ENCODE data around the gene HOMER1. TPM values are rescaled to one million over a fixed set of nuclear protein-coding genes. Genes with fewer than 3 reads are reported as not detected.
"Not testable (repeated sequence)": the region's sequence is repeated elsewhere in the genome, so short reads cannot be mapped to it uniquely, and the experiment has no call there.

Gene HOMER1
- polyA plus RNA-seq, 1 donor, result 3.8 TPM

GRCh38 chr5:79395296-79395695 lies 118.6 kb downstream of the HOMER1 start:
- Histone ChIP-seq H3K27ac (ENCODE audit: low read length) (no peak overlapping the region), H3K36me3 (ENCODE audit: control insufficient read depth, insufficient read depth, low read length) (no peaks in the 10 kb centered on the region), H3K9me3 (ENCODE audit: control insufficient read depth, low read depth, low read length) (no peaks in the 10 kb centered on the region), H3K4me1 (ENCODE audit: control insufficient read depth, insufficient read depth, low read length) (no peaks in the 10 kb centered on the region), H3K4me3 (ENCODE audit: low read length) (no peak overlapping the region), H3K27me3 (ENCODE audit: control insufficient read depth, insufficient read depth, low read length) (no peaks in the 10 kb centered on the region)
- no CpG with 5 or more reads among the region's 3 CpGs for WGBS (ENCODE audit: insufficient coverage, low lambda C conversion rate)
- no peak for DNase-seq

- no peak for DNase-seq
These were observed 121.2 kb downstream of the HOMER1 start for GRCh38 chr5:79392776-79393175.

GRCh38 chr5:79386679-79387078 lies 127.3 kb downstream of the HOMER1 start:
- H3K9me3 ChIP-seq (ENCODE audit: control insufficient read depth, low read depth, low read length), result peaks cover 11% of the 10 kb centered on the region
- H3K4me3 ChIP-seq (ENCODE audit: low read length), result no peak overlapping the region
- no peak overlapping the region for H3K27ac ChIP-seq (ENCODE audit: low read length)
- no peaks in the 10 kb centered on the region for H3K4me1 ChIP-seq (ENCODE audit: control insufficient read depth, insufficient read depth, low read length)
- H3K36me3 ChIP-seq (ENCODE audit: control insufficient read depth, insufficient read depth, low read length), result no peaks in the 10 kb centered on the region
- WGBS (ENCODE audit: insufficient coverage, low lambda C conversion rate), result 100% methylated on average over 1 of the region's 1 CpG
- no peaks in the 10 kb centered on the region for H3K27me3 ChIP-seq (ENCODE audit: control insufficient read depth, insufficient read depth, low read length)
- DNase-seq, result no peak

More at GRCh38 chr5:79392776-79393175, 121.2 kb downstream of the HOMER1 start:
- no peaks in the 10 kb centered on the region for H3K27me3 ChIP-seq (ENCODE audit: control insufficient read depth, insufficient read depth, low read length)
- H3K4me1 ChIP-seq (ENCODE audit: control insufficient read depth, insufficient read depth, low read length), result no peaks in the 10 kb centered on the region
- no peaks in the 10 kb centered on the region for H3K9me3 ChIP-seq (ENCODE audit: control insufficient read depth, low read depth, low read length)
- no peak overlapping the region for H3K27ac ChIP-seq (ENCODE audit: low read length)
- H3K4me3 ChIP-seq (ENCODE audit: low read length), result no peak overlapping the region
- WGBS (ENCODE audit: insufficient coverage, low lambda C conversion rate), result 86% methylated on average over 1 of the region's 2 CpGs
- H3K36me3 ChIP-seq (ENCODE audit: control insufficient read depth, insufficient read depth, low read length), result no peaks in the 10 kb centered on the region

GRCh38 chr5:79385126-79385525 lies 128.8 kb downstream of the HOMER1 start:
- H3K36me3 ChIP-seq (ENCODE audit: control insufficient read depth, insufficient read depth, low read length); H3K4me3 ChIP-seq (ENCODE audit: low read length); DNase-seq; H3K27ac ChIP-seq (ENCODE audit: low read length); H3K4me1 ChIP-seq (ENCODE audit: control insufficient read depth, insufficient read depth, low read length); H3K27me3 ChIP-seq (ENCODE audit: control insufficient read depth, insufficient read depth, low read length): not testable (repeated sequence)
- peaks cover 25% of the 10 kb centered on the region for H3K9me3 ChIP-seq (ENCODE audit: control insufficient read depth, low read depth, low read length)

- H3K4me1 ChIP-seq (ENCODE audit: control insufficient read depth, insufficient read depth, low read length), result no peaks in the 10 kb centered on the region
- H3K36me3 ChIP-seq (ENCODE audit: control insufficient read depth, insufficient read depth, low read length), result no peaks in the 10 kb centered on the region
- peaks cover 18% of the 10 kb centered on the region for H3K9me3 ChIP-seq (ENCODE audit: control insufficient read depth, low read depth, low read length)
- no peak for DNase-seq
- H3K27ac ChIP-seq (ENCODE audit: low read length), result no peak overlapping the region
- no peak overlapping the region for H3K4me3 ChIP-seq (ENCODE audit: low read length)
- no peaks in the 10 kb centered on the region for H3K27me3 ChIP-seq (ENCODE audit: control insufficient read depth, insufficient read depth, low read length)
These were observed 135.3 kb downstream of the HOMER1 start for GRCh38 chr5:79378510-79379186.

GRCh38 chr5:79357398-79357797 lies 156.5 kb downstream of the HOMER1 start:
- Histone ChIP-seq H3K9me3 (ENCODE audit: control insufficient read depth, low read depth, low read length) (no peaks in the 10 kb centered on the region), H3K36me3 (ENCODE audit: control insufficient read depth, insufficient read depth, low read length) (no peaks in the 10 kb centered on the region), H3K4me1 (ENCODE audit: control insufficient read depth, insufficient read depth, low read length) (no peaks in the 10 kb centered on the region), H3K27me3 (ENCODE audit: control insufficient read depth, insufficient read depth, low read length) (no peaks in the 10 kb centered on the region), H3K27ac (ENCODE audit: low read length) (no peak overlapping the region), H3K4me3 (ENCODE audit: low read length) (no peak overlapping the region)
- DNase-seq, result no peak
- WGBS (ENCODE audit: insufficient coverage, low lambda C conversion rate), result no CpG with 5 or more reads among the region's 1 CpG

- H3K4me1 ChIP-seq (ENCODE audit: control insufficient read depth, insufficient read depth, low read length), result no peaks in the 10 kb centered on the region
- DNase-seq, result no peak
- H3K27me3 ChIP-seq (ENCODE audit: control insufficient read depth, insufficient read depth, low read length), result no peaks in the 10 kb centered on the region
- no peak overlapping the region for H3K27ac ChIP-seq (ENCODE audit: low read length)
- H3K9me3 ChIP-seq (ENCODE audit: control insufficient read depth, low read depth, low read length), result no peaks in the 10 kb centered on the region
- 86% methylated on average over 2 of the region's 2 CpGs for WGBS (ENCODE audit: insufficient coverage, low lambda C conversion rate)
- no peaks in the 10 kb centered on the region for H3K36me3 ChIP-seq (ENCODE audit: control insufficient read depth, insufficient read depth, low read length)
- H3K4me3 ChIP-seq (ENCODE audit: low read length), result no peak overlapping the region
These were observed 164.1 kb downstream of the HOMER1 start for GRCh38 chr5:79349881-79350280.

- WGBS (ENCODE audit: insufficient coverage, low lambda C conversion rate), result no CpG with 5 or more reads among the region's 10 CpGs
- no peaks in the 10 kb centered on the region for H3K27me3 ChIP-seq (ENCODE audit: control insufficient read depth, insufficient read depth, low read length)
These were observed 164.9 kb downstream of the HOMER1 start for GRCh38 chr5:79349047-79349446.

GRCh38 chr5:79346420-79346824 lies 167.5 kb downstream of the HOMER1 start:
- H3K36me3 ChIP-seq (ENCODE audit: control insufficient read depth, insufficient read depth, low read length), result no peaks in the 10 kb centered on the region
- no CpG with 5 or more reads among the region's 6 CpGs for WGBS (ENCODE audit: insufficient coverage, low lambda C conversion rate)
- H3K9me3 ChIP-seq (ENCODE audit: control insufficient read depth, low read depth, low read length), result no peaks in the 10 kb centered on the region
- no peak overlapping the region for H3K27ac ChIP-seq (ENCODE audit: low read length)
- H3K4me3 ChIP-seq (ENCODE audit: low read length), result no peak overlapping the region
- H3K27me3 ChIP-seq (ENCODE audit: control insufficient read depth, insufficient read depth, low read length), result no peaks in the 10 kb centered on the region
- H3K4me1 ChIP-seq (ENCODE audit: control insufficient read depth, insufficient read depth, low read length), result no peaks in the 10 kb centered on the region
- DNase-seq, result no peak

More at GRCh38 chr5:79349047-79349446, 164.9 kb downstream of the HOMER1 start:
- Histone ChIP-seq H3K4me1 (ENCODE audit: control insufficient read depth, insufficient read depth, low read length) (no peaks in the 10 kb centered on the region), H3K9me3 (ENCODE audit: control insufficient read depth, low read depth, low read length) (no peaks in the 10 kb centered on the region), H3K27ac (ENCODE audit: low read length) (no peak overlapping the region), H3K36me3 (ENCODE audit: control insufficient read depth, insufficient read depth, low read length) (no peaks in the 10 kb centered on the region), H3K4me3 (ENCODE audit: low read length) (no peak overlapping the region)
- DNase-seq, result no peak

GRCh38 chr5:79333852-79334557 lies 179.9 kb downstream of the HOMER1 start:
- no peak for DNase-seq
- WGBS (ENCODE audit: insufficient coverage, low lambda C conversion rate), result no CpG with 5 or more reads among the region's 10 CpGs
- Histone ChIP-seq H3K4me3 (ENCODE audit: low read length) (no peak overlapping the region), H3K36me3 (ENCODE audit: control insufficient read depth, insufficient read depth, low read length) (no peaks in the 10 kb centered on the region), H3K9me3 (ENCODE audit: control insufficient read depth, low read depth, low read length) (no peaks in the 10 kb centered on the region), H3K4me1 (ENCODE audit: control insufficient read depth, insufficient read depth, low read length) (no peaks in the 10 kb centered on the region), H3K27ac (ENCODE audit: low read length) (no peak overlapping the region), H3K27me3 (ENCODE audit: control insufficient read depth, insufficient read depth, low read length) (no peaks in the 10 kb centered on the region)

GRCh38 chr5:79330071-79330470 lies 183.9 kb downstream of the HOMER1 start:
- Histone ChIP-seq H3K36me3 (ENCODE audit: control insufficient read depth, insufficient read depth, low read length) (no peaks in the 10 kb centered on the region), H3K9me3 (ENCODE audit: control insufficient read depth, low read depth, low read length) (no peaks in the 10 kb centered on the region), H3K27me3 (ENCODE audit: control insufficient read depth, insufficient read depth, low read length) (no peaks in the 10 kb centered on the region), H3K27ac (ENCODE audit: low read length) (no peak overlapping the region), H3K4me1 (ENCODE audit: control insufficient read depth, insufficient read depth, low read length) (no peaks in the 10 kb centered on the region), H3K4me3 (ENCODE audit: low read length) (no peak overlapping the region)
- no peak for DNase-seq
- 83% methylated on average over 1 of the region's 5 CpGs for WGBS (ENCODE audit: insufficient coverage, low lambda C conversion rate)
